Astrocyte (in vitro differentiated cells and primary cell): ENCODE results near the gene SNX22. TPM values are rescaled to one million over a fixed set of nuclear protein-coding genes. Genes with fewer than 3 reads are reported as not detected.

ENCODE experiments used
- DNase-seq: peaks from one replicate; pipeline ENCODE4 v3.0.0-alpha.2; 2010; ENCODE audit warnings: low read depth
- FAIRE-seq: peaks from 2 replicates; lab custom pipeline; 2011; peaks lifted over from hg19 to GRCh38; lab: Jason Lieb, UNC
- H2AFZ ChIP-seq: 2 replicates; pipeline ENCODE4 v1.6.0; 2012; ENCODE audit warnings: low read depth, low read length, inconsistent platforms
- H3K27ac ChIP-seq: 2 replicates; pipeline ENCODE4 v1.5.1; 2011; ENCODE audit warnings: low read depth, low read length, inconsistent platforms
- H3K27me3 ChIP-seq: 2 replicates; pipeline ENCODE4 v1.6.0; 2011; ENCODE audit warnings: low read length, inconsistent platforms; ENCODE audit not compliant: insufficient read depth
- H3K36me3 ChIP-seq: 2 replicates; pipeline ENCODE4 v1.5.1; 2011; ENCODE audit warnings: low read length, inconsistent platforms; ENCODE audit not compliant: insufficient read depth
- H3K4me1 ChIP-seq: 2 replicates; pipeline ENCODE4 v1.5.1; 2011; ENCODE audit warnings: low read length, inconsistent platforms; ENCODE audit not compliant: insufficient read depth
- H3K4me2 ChIP-seq: 2 replicates; pipeline ENCODE4 v1.6.0; 2012; ENCODE audit warnings: low read length, inconsistent platforms
- H3K4me3 ChIP-seq: 2 replicates; pipeline ENCODE4 v1.5.1; 2011; ENCODE audit warnings: low read depth, mild to moderate bottlenecking, low read length, inconsistent platforms; ENCODE audit not compliant: insufficient read depth
- H3K79me2 ChIP-seq: 2 replicates; pipeline ENCODE4 v1.6.0; 2012; ENCODE audit warnings: mild to moderate bottlenecking, low read length, inconsistent platforms; ENCODE audit not compliant: insufficient read depth
- H3K9ac ChIP-seq: 2 replicates; pipeline ENCODE4 v1.6.0; 2012; ENCODE audit warnings: mild to moderate bottlenecking, low read length, inconsistent platforms
- H3K9me3 ChIP-seq: 2 replicates; pipeline ENCODE4 v1.5.1; 2012; ENCODE audit warnings: low read depth, mild to moderate bottlenecking, low read length, inconsistent platforms; ENCODE audit not compliant: insufficient read depth
- H4K20me1 ChIP-seq: 2 replicates; pipeline ENCODE4 v1.6.0; 2012; ENCODE audit warnings: low read length, inconsistent platforms; ENCODE audit not compliant: insufficient read depth
- H3K27ac Mint-ChIP-seq: one replicate; pipeline ENCODE4 v1.8.0; 2021; ENCODE audit warnings: mild to moderate bottlenecking, mixed read lengths; ENCODE audit not compliant: unreplicated experiment
- H3K27me3 Mint-ChIP-seq: one replicate; pipeline ENCODE4 v1.8.0; 2021; ENCODE audit warnings: low read depth, mixed read lengths; ENCODE audit not compliant: unreplicated experiment
- H3K36me3 Mint-ChIP-seq: one replicate; pipeline ENCODE4 v1.8.0; 2021; ENCODE audit warnings: low read depth, mixed read lengths; ENCODE audit not compliant: unreplicated experiment
- H3K4me1 Mint-ChIP-seq: one replicate; pipeline ENCODE4 v1.8.0; 2021; ENCODE audit warnings: low read depth, mixed read lengths; ENCODE audit not compliant: unreplicated experiment
- H3K4me3 Mint-ChIP-seq: one replicate; pipeline ENCODE4 v1.8.0; 2021; ENCODE audit warnings: mild to moderate bottlenecking, moderate library complexity, mixed read lengths; ENCODE audit not compliant: unreplicated experiment
- H3K9me3 Mint-ChIP-seq: one replicate; pipeline ENCODE4 v1.8.0; 2021; ENCODE audit warnings: mild to moderate bottlenecking, mixed read lengths; ENCODE audit not compliant: unreplicated experiment
- EZH2 ChIP-seq: IDR thresholded peaks from 2 replicates; pipeline ENCODE4 v1.6.1; 2012; ENCODE audit warnings: mild to moderate bottlenecking, low read length, inconsistent platforms; ENCODE audit not compliant: insufficient read depth
- total RNA-seq: library from RNA; stranded (reverse); gene quantifications from 2 replicates; pipeline ENCODE4 v1.2.1, GENCODE V29; 2021
- TF ChIP-seq, protein P1 (sequence below): IDR thresholded peaks from 2 replicates; pipeline ENCODE4 v1.5.1; 2011; ENCODE audit warnings: low read depth, mild to moderate bottlenecking, inconsistent platforms, low read length, moderate library complexity; ENCODE audit not compliant: insufficient read depth

The SNX22 gene
- total RNA-seq, 1 donor from 2014 or later, result 0.27 TPM

DNA sequence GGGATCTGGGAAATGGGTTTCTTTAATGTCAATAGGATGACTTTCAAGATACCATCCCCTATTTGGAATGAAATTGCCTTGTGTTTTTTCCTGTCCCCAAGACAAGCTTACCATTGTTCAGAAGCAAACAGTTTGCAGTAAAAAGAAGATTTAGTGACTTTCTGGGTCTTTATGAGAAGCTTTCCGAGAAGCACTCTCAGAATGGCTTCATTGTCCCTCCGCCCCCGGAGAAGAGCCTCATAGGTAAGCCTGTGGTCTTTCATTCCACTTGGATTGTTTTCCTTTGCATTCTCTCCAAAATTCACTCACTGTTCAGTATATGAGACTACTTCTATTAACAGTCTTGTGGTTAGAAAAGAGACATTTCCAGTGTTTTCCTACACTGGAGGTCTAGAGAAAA is 25.6 kb upstream of the SNX22 start:
- no peak for DNase-seq
- Histone ChIP-seq H3K36me3 (peaks cover 52% of the 10 kb centered on the region), H3K4me2 (no peak overlapping the region), H3K27ac (no peak overlapping the region), H3K9ac (no peak overlapping the region), H3K9me3 (no peaks in the 10 kb centered on the region), H3K79me2 (no peaks in the 10 kb centered on the region), H3K4me1 (no peaks in the 10 kb centered on the region), H3K27me3 (no peaks in the 10 kb centered on the region), H2AFZ (no peak overlapping the region), H4K20me1 (peaks cover 5% of the 10 kb centered on the region), H3K4me3 (no peak overlapping the region)
- no peak for FAIRE-seq
- Mint-ChIP-seq H3K27me3 (no peaks in the 10 kb centered on the region), H3K9me3 (no peaks in the 10 kb centered on the region), H3K27ac (no peak overlapping the region), H3K4me1 (no peaks in the 10 kb centered on the region), H3K36me3 (peaks cover 32% of the 10 kb centered on the region), H3K4me3 (no peak overlapping the region)
- TF ChIP-seq, protein P1, sequence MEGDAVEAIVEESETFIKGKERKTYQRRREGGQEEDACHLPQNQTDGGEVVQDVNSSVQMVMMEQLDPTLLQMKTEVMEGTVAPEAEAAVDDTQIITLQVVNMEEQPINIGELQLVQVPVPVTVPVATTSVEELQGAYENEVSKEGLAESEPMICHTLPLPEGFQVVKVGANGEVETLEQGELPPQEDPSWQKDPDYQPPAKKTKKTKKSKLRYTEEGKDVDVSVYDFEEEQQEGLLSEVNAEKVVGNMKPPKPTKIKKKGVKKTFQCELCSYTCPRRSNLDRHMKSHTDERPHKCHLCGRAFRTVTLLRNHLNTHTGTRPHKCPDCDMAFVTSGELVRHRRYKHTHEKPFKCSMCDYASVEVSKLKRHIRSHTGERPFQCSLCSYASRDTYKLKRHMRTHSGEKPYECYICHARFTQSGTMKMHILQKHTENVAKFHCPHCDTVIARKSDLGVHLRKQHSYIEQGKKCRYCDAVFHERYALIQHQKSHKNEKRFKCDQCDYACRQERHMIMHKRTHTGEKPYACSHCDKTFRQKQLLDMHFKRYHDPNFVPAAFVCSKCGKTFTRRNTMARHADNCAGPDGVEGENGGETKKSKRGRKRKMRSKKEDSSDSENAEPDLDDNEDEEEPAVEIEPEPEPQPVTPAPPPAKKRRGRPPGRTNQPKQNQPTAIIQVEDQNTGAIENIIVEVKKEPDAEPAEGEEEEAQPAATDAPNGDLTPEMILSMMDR, result no peak
- no peak for TF ChIP-seq EZH2

DNA sequence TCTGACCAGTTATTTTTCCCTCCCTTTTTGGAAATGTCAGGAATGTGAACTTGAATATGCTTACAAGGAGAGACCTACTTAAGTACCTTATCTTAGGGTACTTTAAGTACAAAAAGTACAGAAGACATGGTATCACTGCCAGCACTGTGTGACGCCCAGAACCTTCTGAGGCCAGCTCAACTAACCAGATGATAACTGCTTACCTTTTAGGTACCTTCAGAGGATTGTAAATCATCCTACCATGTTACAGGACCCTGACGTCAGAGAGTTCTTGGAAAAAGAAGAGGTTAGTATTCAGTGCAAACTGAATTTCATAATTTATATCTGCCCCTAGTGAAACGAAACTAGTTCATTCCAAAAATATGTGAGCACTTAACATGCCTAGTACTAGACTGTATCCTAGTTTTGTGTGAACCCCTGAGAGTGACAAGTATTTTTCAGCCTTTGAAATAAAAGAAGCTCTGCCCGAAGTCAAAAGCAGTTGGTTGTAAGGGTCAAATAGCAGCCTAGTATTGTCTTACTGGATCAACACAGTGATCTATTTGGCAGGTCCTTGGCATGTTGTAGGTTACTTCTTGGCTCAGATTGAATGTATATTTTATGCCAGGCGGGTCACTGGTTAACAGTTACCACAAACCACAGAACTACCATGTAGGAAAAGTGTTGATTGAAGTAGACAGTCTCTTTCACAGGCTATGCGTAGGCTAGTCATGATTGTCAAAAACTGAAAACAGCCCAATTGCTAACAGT is 23.8 kb upstream of the SNX22 start:
- Histone ChIP-seq H3K27ac (no peak overlapping the region), H4K20me1 (peaks cover 7% of the 10 kb centered on the region), H3K9ac (no peak overlapping the region), H3K4me1 (no peaks in the 10 kb centered on the region), H3K4me2 (no peak overlapping the region), H3K36me3 (peaks cover 61% of the 10 kb centered on the region), H3K4me3 (no peak overlapping the region), H3K9me3 (no peaks in the 10 kb centered on the region), H3K27me3 (no peaks in the 10 kb centered on the region), H3K79me2 (no peaks in the 10 kb centered on the region), H2AFZ (no peak overlapping the region)
- H3K9me3 Mint-ChIP-seq, result no peaks in the 10 kb centered on the region
- H3K27ac Mint-ChIP-seq, result no peak overlapping the region
- H3K36me3 Mint-ChIP-seq, result peaks cover 42% of the 10 kb centered on the region
- H3K4me3 Mint-ChIP-seq, result no peak overlapping the region
- H3K27me3 Mint-ChIP-seq, result no peaks in the 10 kb centered on the region
- H3K4me1 Mint-ChIP-seq, result no peaks in the 10 kb centered on the region
- DNase-seq (no peak), FAIRE-seq (no peak)
- TF ChIP-seq, protein P1, result no peak
- no peak for TF ChIP-seq EZH2

DNA sequence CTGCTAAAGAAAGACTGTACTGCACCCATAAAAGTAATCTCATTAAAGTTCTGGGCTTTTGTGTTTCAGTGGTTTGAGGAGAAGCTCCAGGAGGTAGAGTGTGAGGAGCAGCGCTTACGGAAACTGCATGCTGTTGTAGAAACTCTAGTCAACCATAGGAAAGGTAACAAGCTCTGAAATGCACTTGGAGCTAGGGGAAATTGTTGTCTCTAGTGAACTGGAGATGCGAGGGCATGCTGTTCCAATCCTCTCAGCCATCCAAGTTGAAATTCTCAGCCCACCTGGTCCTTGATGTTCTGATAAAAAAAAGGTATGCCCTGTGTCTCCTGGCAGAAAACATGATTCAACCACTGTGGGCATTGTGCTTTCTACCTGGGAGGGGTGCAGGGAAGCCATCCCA is 21.4 kb upstream of the SNX22 start:
- H2AFZ ChIP-seq, result no peak overlapping the region
- Mint-ChIP-seq H3K9me3 (no peaks in the 10 kb centered on the region), H3K27ac (no peak overlapping the region), H3K4me3 (no peak overlapping the region), H3K36me3 (peaks cover 52% of the 10 kb centered on the region), H3K27me3 (no peaks in the 10 kb centered on the region), H3K4me1 (no peaks in the 10 kb centered on the region)
- no peaks in the 10 kb centered on the region for H3K79me2 ChIP-seq
- no peak for TF ChIP-seq EZH2
- TF ChIP-seq, protein P1, result no peak
- H3K36me3 ChIP-seq, result peaks cover 61% of the 10 kb centered on the region
- DNase-seq, result no peak
- H3K4me2 ChIP-seq, result no peak overlapping the region
- no peaks in the 10 kb centered on the region for H3K27me3 ChIP-seq
- no peak overlapping the region for H3K27ac ChIP-seq
- no peak overlapping the region for H3K4me3 ChIP-seq
- no peaks in the 10 kb centered on the region for H3K9me3 ChIP-seq
- FAIRE-seq, result no peak
- H3K4me1 ChIP-seq, result no peaks in the 10 kb centered on the region
- H4K20me1 ChIP-seq, result peaks cover 19% of the 10 kb centered on the region
- no peak overlapping the region for H3K9ac ChIP-seq
